Muscle of leg (tissue), 16 donors: Measurements from ENCODE around the gene PRDX6. TPM values are rescaled to one million over a fixed set of nuclear protein-coding genes. Genes with fewer than 3 reads are reported as not detected.

ENCODE experiments used
- DNase-seq: peaks from one replicate; pipeline ENCODE4 v3.0.0; 2013
- H3K27ac ChIP-seq: one replicate; pipeline ENCODE4 v1.5.1; 2013; ENCODE audit warnings: mild to moderate bottlenecking, low read length, control low read depth
- H3K27me3 ChIP-seq: one replicate; pipeline ENCODE4 v1.6.1; 2013; ENCODE audit warnings: low read length; ENCODE audit not compliant: control insufficient read depth, insufficient read depth
- H3K36me3 ChIP-seq: one replicate; pipeline ENCODE4 v1.6.1; 2013; ENCODE audit warnings: low read length; ENCODE audit not compliant: control insufficient read depth, insufficient read depth
- H3K4me1 ChIP-seq: one replicate; pipeline ENCODE4 v1.6.1; 2013; ENCODE audit warnings: low read length; ENCODE audit not compliant: control insufficient read depth, insufficient read depth
- H3K4me3 ChIP-seq: one replicate; pipeline ENCODE4 v1.5.1; 2013; ENCODE audit warnings: low read length, control low read depth
- H3K9me3 ChIP-seq: replicated peaks from 2 replicates; pipeline ENCODE4 v1.6.1; 2013; ENCODE audit warnings: low read depth, low read length; ENCODE audit not compliant: control insufficient read depth
- WGBS: methylation state at CpG from one replicate; pipeline ENCODE4 v1.1.5; 2013; ENCODE audit warnings: missing lambda C conversion rate; ENCODE audit not compliant: insufficient coverage; 5-methylcytosine and 5-hydroxymethylcytosine counted together
- long read RNA-seq, 11 donors: transcript quantifications; one replicate each; lab custom pipeline, GENCODE V29; 2026
- polyA plus RNA-seq, 8 donors: library from polyadenylated mRNA; unstranded; fragments of 120-200 nt; gene quantifications; one replicate each; pipeline versions ENCODE4 v1.2.1 to v1.2.3, GENCODE V29; 2013; ENCODE audit warnings: inconsistent platforms in 1 of 8, low replicate concordance in 1 of 8; ENCODE audit not compliant: insufficient read length in 8 of 8, insufficient read depth in 1 of 8
- total RNA-seq: library from RNA; stranded (reverse); fragments of 120-200 nt; gene quantifications from one replicate; pipeline ENCODE4 v1.2.4, GENCODE V29; 2013

Gene PRDX6
- total RNA-seq (370 TPM), polyA plus RNA-seq (100 to 1,000 TPM; 511 to 753 (median 550) TPM)
- long read RNA-seq, donor 1, transcript PRDX6-201 (5 exons, 1,751 nt): major isoform, 136 of 173 reads
- long read RNA-seq, donor 1, partial matches to known transcripts: 32 of 173 reads
- long read RNA-seq, donor 1, other reads (novel, unspliced or antisense): 0 of 173 reads
- long read RNA-seq, donor 2, transcript PRDX6-201 (5 exons, 1,751 nt): major isoform, 40 of 42 reads
- long read RNA-seq, donor 2, partial matches to known transcripts: 0 of 42 reads
- long read RNA-seq, donor 2, other reads (novel, unspliced or antisense): 0 of 42 reads
- long read RNA-seq, donor 3, transcript PRDX6-203 (4 exons, 859 nt): minor isoform, 16 of 330 reads
- long read RNA-seq, donor 3, transcript PRDX6-202 (2 exons, 809 nt): minor isoform, 5 of 330 reads
- long read RNA-seq, donor 3, transcript PRDX6-201 (5 exons, 1,751 nt): major isoform, 240 of 330 reads
- long read RNA-seq, donor 3, partial matches to known transcripts: 57 of 330 reads
- long read RNA-seq, donor 3, other reads (novel, unspliced or antisense): 12 of 330 reads
- long read RNA-seq, donor 4, transcript PRDX6-203 (4 exons, 859 nt): minor isoform, 15 of 391 reads
- long read RNA-seq, donor 4, transcript PRDX6-201 (5 exons, 1,751 nt): major isoform, 198 of 391 reads
- long read RNA-seq, donor 4, partial matches to known transcripts: 169 of 391 reads
- long read RNA-seq, donor 4, other reads (novel, unspliced or antisense): 6 of 391 reads
- long read RNA-seq, donor 5, transcript PRDX6-202 (2 exons, 809 nt): minor isoform, 9 of 777 reads
- long read RNA-seq, donor 5, transcript PRDX6-203 (4 exons, 859 nt): minor isoform, 18 of 777 reads
- long read RNA-seq, donor 5, transcript PRDX6-201 (5 exons, 1,751 nt): major isoform, 505 of 777 reads
- long read RNA-seq, donor 5, partial matches to known transcripts: 196 of 777 reads
- long read RNA-seq, donor 5, other reads (novel, unspliced or antisense): 49 of 777 reads
- long read RNA-seq, donor 6, transcript PRDX6-201 (5 exons, 1,751 nt): major isoform, 499 of 1,062 reads
- long read RNA-seq, donor 6, transcript PRDX6-203 (4 exons, 859 nt): minor isoform, 25 of 1,062 reads
- long read RNA-seq, donor 6, transcript PRDX6-202 (2 exons, 809 nt): minor isoform, 14 of 1,062 reads
- long read RNA-seq, donor 6, partial matches to known transcripts: 480 of 1,062 reads
- long read RNA-seq, donor 6, other reads (novel, unspliced or antisense): 44 of 1,062 reads
- long read RNA-seq, donor 7, transcript PRDX6-203 (4 exons, 859 nt): minor isoform, 12 of 425 reads
- long read RNA-seq, donor 7, transcript PRDX6-201 (5 exons, 1,751 nt): major isoform, 313 of 425 reads
- long read RNA-seq, donor 7, partial matches to known transcripts: 83 of 425 reads
- long read RNA-seq, donor 7, other reads (novel, unspliced or antisense): 14 of 425 reads
- long read RNA-seq, donor 8, transcript PRDX6-201 (5 exons, 1,751 nt): major isoform, 220 of 404 reads
- long read RNA-seq, donor 8, transcript PRDX6-203 (4 exons, 859 nt): minor isoform, 14 of 404 reads
- long read RNA-seq, donor 8, partial matches to known transcripts: 160 of 404 reads
- long read RNA-seq, donor 8, other reads (novel, unspliced or antisense): 6 of 404 reads
- long read RNA-seq, donor 9, transcript PRDX6-202 (2 exons, 809 nt): minor isoform, 5 of 379 reads
- long read RNA-seq, donor 9, transcript PRDX6-201 (5 exons, 1,751 nt): major isoform, 217 of 379 reads
- long read RNA-seq, donor 9, transcript PRDX6-203 (4 exons, 859 nt): minor isoform, 15 of 379 reads
- long read RNA-seq, donor 9, partial matches to known transcripts: 127 of 379 reads
- long read RNA-seq, donor 9, other reads (novel, unspliced or antisense): 15 of 379 reads
- long read RNA-seq, donor 10, transcript PRDX6-202 (2 exons, 809 nt): minor isoform, 5 of 796 reads
- long read RNA-seq, donor 10, transcript PRDX6-203 (4 exons, 859 nt): minor isoform, 27 of 796 reads
- long read RNA-seq, donor 10, transcript PRDX6-201 (5 exons, 1,751 nt): major isoform, 347 of 796 reads
- long read RNA-seq, donor 10, partial matches to known transcripts: 394 of 796 reads
- long read RNA-seq, donor 10, other reads (novel, unspliced or antisense): 23 of 796 reads
- long read RNA-seq, donor 11, transcript PRDX6-201 (5 exons, 1,751 nt): major isoform, 217 of 300 reads
- long read RNA-seq, donor 11, transcript PRDX6-203 (4 exons, 859 nt): minor isoform, 10 of 300 reads
- long read RNA-seq, donor 11, partial matches to known transcripts: 63 of 300 reads
- long read RNA-seq, donor 11, other reads (novel, unspliced or antisense): 7 of 300 reads

DNA sequence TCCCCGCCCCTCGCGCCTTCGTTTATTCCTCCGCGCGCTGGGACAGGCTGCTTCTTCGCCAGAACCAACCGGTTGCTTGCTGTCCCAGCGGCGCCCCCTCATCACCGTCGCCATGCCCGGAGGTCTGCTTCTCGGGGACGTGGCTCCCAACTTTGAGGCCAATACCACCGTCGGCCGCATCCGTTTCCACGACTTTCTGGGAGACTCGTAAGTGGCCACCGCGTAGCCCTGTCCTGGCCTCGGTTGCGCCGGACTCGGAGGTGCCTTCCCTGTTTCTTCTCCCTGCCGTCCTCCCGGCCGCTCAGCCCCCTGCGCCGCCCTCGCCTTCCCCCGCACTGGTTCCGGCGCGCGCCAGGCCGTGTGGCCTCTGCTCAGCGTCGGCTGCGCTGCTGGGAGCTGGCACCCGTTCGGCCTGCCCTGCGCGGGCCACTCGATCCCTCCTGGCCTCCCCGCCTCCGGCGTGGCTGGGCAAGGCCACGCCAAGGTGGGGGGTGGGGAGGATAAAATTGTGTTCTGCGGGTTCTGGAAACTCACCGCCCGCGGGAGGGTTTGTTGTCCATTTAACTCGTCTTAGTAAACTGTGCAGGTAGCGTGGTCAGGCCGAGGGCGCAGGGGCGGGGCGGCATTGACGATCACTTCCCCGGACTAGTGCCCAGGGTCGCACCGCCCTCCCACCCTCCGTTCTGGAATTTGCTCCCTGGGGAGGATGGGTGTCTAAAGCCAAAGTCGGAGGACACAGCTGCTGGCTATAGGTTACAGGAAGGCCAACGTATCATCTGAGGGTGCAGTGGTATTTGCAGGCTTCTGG, at the start of gene PRDX6:
TSS of gene PRDX6 (plus strand) at position 50 of the 808 bp plus-strand sequence. CDS start at position 113, 63 bp downstream.
- peak; percentile 69 for DNase-seq
- H3K9me3 ChIP-seq: no peaks in the 10 kb centered on the region
- H3K4me3 ChIP-seq: peak within 1 kb of the TSS; percentile 89
- peak within 1 kb of the TSS; percentile 99 for H3K27ac ChIP-seq
- H3K36me3 ChIP-seq: peaks cover 20% of the 10 kb centered on the region
- WGBS: under 1% methylated on average over 58 of the region's 69 CpGs
- H3K27me3 ChIP-seq: no peaks in the 10 kb centered on the region
- peaks cover 13% of the 10 kb centered on the region for H3K4me1 ChIP-seq

- Histone ChIP-seq H3K4me3 (peak overlapping the region; percentile 12), H3K36me3 (no peaks in the 10 kb centered on the region), H3K4me1 (peaks cover 29% of the 10 kb centered on the region), H3K27ac (peak overlapping the region; percentile 98), H3K9me3 (no peaks in the 10 kb centered on the region), H3K27me3 (no peaks in the 10 kb centered on the region)
- 4% methylated on average over 10 of the region's 15 CpGs for WGBS
- peak; percentile 99 for DNase-seq
These were observed 47.4 kb upstream of the PRDX6 start for GRCh38 chr1:173429471-173430402.

DNA sequence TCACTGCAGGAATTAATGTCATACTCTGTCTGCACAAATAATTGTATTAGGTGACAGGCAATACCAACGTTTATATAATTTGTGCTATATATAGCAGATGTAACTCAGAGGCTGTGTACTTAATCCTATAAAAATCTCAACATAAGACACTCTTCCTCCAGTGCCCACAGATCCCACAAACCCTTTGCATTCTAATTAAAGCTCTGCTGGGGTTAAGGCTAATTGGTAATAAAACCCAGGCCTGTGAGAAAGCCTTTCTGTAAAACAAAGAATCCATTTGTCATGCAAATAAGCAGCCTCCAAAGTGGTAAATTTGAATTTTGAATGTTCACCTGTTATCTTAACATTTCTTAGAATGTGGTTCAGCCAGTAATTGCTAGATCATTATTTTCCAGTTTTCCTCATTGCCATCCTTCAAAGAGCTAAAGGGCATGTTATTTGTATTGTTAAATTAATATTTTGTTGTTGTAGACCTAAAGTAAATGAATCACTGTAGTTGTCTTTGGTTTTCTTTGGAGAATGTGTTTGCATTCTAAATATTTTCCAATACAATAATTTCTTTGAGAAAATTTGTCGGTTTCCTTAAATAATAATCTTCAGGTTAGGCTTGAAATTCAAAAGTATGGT, 46.3 kb upstream of the PRDX6 start:
- no CpG with 5 or more reads among the region's 2 CpGs for WGBS
- Histone ChIP-seq H3K27ac (peak overlapping the region; percentile 98), H3K36me3 (no peaks in the 10 kb centered on the region), H3K27me3 (no peaks in the 10 kb centered on the region), H3K9me3 (no peaks in the 10 kb centered on the region), H3K4me3 (no peak overlapping the region), H3K4me1 (peaks cover 26% of the 10 kb centered on the region)
- no peak for DNase-seq

DNA sequence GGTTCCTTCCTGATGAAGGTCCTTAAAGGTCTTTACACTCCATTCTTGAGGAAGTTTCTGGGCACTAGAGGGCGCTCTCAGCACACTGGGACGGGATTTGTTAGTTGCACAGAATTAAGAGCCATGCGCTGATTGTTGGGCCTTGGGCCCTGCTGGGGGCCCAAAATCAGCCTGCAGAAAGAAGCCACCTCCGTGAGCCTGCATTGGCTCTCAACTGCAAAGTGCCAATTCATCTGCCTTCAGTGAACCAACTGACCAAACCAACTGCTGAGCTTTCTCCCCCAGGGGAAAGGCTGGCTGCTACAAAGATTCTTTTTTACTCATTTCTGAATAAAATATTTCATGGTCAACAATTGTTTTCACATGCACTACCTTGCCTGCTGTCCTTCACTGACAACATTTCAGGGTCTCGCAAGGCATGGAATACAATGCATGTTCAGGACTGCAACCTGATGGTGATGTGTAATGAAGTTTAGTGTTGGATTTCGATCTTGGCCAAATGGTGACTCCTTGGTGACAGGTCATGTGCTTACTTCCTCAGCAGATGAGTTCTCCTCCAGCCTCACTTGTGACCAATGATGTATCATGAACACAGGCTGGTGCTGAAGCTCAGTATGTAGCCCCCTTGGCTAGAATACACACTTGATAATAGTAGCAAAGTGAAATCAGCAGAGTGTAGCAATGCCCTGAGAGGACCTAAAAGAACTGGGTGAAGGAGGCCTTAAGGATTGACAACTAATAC, 45.7 kb upstream of the PRDX6 start:
- H3K4me1 ChIP-seq: peaks cover 24% of the 10 kb centered on the region
- no peak overlapping the region for H3K27ac ChIP-seq
- peak; percentile 93 for DNase-seq
- no peaks in the 10 kb centered on the region for H3K9me3 ChIP-seq
- 7% methylated on average over 3 of the region's 6 CpGs for WGBS
- H3K36me3 ChIP-seq: no peaks in the 10 kb centered on the region
- H3K4me3 ChIP-seq: no peak overlapping the region
- H3K27me3 ChIP-seq: no peaks in the 10 kb centered on the region

DNA sequence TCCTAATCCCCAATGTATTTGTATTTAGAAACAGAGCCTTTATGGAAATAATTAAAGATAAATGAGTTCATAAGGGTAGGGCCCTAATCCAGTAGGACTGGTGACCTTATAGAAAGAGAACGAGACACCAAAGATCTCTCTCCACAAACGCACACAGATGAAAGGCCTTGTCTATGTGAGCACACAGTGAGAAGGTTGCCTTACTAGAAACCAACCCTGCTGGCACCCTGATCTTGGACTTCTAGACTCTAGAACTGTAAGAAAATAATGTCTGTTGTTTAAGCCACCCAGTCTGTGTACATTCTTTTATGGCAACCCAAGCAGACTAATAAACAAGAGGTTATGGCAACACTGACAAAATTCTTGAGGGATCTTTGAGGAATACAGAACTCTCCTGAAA, 44.8 kb upstream of the PRDX6 start:
- no peaks in the 10 kb centered on the region for H3K9me3 ChIP-seq
- H3K27ac ChIP-seq: no peak overlapping the region
- peaks cover 24% of the 10 kb centered on the region for H3K4me1 ChIP-seq
- DNase-seq: no peak
- WGBS: 83% methylated on average over 1 of the region's 2 CpGs
- no peaks in the 10 kb centered on the region for H3K36me3 ChIP-seq
- H3K4me3 ChIP-seq: no peak overlapping the region
- no peaks in the 10 kb centered on the region for H3K27me3 ChIP-seq

GRCh38 chr1:173433751-173434326, 43.3 kb upstream of the PRDX6 start:
- no CpG with 5 or more reads among the region's 2 CpGs for WGBS
- DNase-seq: no peak
- H3K27me3 ChIP-seq: no peaks in the 10 kb centered on the region
- peaks cover 20% of the 10 kb centered on the region for H3K4me1 ChIP-seq
- H3K4me3 ChIP-seq: no peak overlapping the region
- H3K36me3 ChIP-seq: no peaks in the 10 kb centered on the region
- H3K27ac ChIP-seq: no peak overlapping the region
- H3K9me3 ChIP-seq: no peaks in the 10 kb centered on the region
